HG02798 (cell line): ENCODE data around the gene LMTK3.
"Not testable (repeated sequence)": the region's sequence is repeated elsewhere in the genome, so short reads cannot be mapped to it uniquely, and the experiment has no call there.

Source experiments
- ATAC-seq: cut with Tn5 transposase; IDR thresholded peaks from one replicate; pipeline ENCODE4 v1.9.1; 2021; ENCODE audit warnings: mild to moderate bottlenecking; ENCODE audit not compliant: unreplicated experiment, poor library complexity

LMTK3 gene

DNA sequence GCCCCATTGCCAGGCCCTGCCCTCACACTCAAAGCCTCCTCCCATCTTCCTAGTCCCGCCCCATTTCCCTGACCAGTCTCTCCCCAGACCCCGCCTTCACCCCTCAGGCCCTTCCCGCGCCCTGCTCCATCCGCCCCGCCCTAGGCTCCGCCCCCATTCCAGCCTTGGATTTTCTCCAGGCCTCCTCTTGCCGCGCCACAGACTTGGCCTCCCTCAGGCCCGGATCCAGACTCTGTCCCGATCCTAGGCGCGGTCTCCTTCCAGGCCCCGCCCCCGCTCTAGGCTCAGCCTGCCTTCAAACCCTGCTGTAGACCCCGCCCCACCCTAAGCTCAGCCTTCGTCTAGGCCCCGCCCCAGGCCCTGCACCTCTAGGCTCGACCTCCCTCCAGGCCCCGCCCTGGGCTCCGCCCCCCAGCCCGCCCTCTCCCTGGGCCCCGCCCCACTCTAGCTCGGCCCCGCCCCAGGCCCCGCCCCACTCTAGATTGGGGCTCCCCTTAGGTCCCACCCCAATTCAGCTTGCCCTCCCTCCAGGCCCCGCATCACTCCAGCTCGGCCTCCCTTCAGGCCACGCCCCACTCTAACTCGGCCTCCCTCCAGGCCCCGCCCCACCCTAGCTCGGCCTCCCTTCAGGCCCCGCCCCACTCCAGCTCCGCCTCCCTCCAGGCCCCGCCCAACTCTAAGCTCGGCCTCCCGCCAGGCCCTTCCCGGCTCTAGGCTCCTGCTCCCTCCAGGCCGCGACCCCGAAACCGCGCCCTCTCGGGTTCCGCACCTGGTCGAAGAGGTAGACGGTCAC is 18.5 kb downstream of the LMTK3 start:
- peak; percentile 58 for ATAC-seq

DNA sequence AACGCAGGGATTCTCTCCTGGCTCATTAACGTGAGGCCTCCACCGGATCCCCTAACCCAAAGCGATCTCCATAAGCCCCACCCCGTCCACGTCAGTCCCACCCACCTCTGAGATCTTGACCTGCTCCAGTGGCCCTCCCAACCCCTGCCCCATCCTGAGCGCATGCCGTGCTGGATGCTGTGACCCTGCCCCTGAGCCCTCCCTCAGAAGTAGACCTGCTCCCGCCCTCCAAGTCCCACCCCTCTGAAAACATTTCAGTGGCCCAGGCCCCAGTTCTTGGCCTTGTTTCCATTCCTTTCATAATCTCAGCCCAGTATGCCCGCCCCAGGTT is 19.9 kb downstream of the LMTK3 start:
- no peak for ATAC-seq

DNA sequence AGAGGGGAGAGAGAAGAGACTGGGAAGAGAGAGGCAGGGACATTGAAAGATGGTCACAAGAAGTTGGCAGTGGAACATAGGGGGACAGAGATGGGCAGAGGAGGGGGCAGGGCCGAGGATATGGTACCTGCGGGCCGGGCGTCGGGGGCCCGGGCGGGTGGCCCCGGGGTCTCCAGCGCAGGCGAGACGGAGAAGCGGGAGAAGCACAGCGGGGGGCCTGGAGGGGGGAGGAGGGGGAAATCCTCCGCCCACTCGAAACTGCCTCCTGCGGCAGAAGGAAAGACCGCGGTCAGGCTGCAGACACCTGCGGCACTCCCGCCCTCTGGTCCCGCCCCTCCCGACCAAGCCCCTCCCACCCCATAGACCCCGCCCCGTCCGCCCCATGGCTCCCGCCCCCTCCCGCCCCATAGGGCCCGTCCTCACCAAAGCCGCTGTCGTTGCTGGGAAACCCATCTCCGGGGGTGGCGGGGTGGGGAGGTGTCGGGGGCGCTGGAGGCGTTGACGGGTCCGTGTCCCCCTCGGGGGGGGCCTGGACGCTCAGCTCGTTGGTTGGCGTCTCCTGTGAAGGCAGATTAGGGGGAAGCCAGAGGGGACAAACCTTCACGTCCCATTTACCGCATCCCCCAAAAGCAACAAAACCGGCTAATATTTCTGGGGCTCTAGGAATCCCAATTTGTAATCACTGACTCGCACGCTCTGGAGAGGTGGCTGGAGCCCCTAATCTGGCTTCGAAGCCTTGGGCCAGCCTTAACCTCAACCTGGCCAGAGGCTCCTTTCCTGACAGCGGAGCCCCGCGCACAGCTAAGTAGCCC is 20.4 kb downstream of the LMTK3 start:
- no peak for ATAC-seq

DNA sequence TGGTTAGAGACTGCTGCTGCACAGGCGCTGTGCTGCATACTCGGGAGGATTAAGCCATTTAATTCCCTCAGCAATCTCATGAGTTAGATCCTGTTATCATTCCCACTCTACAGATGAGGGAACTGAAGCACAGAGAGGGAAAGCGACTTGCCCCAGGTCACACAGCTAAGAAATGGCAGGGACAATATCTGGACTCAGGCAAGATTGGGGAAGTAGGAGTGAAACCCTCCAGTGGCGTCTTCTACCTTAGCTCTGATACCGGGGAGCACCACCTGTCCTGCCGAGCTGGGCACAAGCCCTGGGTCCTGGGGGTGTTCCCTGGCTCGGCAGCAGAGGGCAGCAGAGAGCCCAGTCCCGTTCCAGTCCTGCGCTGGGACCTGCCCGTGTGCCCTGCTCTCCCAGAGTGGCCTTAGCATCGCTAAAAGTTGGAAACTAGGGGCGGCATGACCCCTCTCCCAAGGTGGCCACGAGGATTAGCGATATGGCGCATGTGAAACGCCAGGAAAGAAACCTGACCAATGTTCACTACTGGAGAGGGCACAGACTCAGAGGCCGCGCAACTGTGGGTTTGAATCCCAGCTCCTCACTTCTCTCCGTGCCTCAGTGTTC is 21.9 kb downstream of the LMTK3 start:
- ATAC-seq = peak; percentile 44

DNA sequence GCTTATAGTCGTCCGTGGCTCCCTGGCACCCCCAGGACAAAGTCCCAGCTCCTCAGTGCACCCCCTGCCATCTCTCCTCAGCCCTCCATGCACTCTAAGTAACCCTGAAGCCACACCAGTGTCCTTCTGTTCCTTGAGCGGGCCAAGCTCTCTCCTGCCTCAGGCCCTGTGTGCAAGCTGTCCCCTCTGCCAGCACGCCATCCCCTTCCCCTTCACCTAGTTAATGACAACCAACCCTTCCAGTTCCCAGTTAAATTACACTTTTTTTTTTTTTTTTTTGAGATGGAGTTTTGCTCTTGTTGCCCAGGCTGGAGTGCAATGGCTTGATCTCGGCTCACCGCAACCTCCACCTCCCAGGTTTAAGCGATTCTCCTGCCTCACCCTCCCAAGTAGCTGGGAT is 23.2 kb downstream of the LMTK3 start:
- ATAC-seq = not testable (repeated sequence)

DNA sequence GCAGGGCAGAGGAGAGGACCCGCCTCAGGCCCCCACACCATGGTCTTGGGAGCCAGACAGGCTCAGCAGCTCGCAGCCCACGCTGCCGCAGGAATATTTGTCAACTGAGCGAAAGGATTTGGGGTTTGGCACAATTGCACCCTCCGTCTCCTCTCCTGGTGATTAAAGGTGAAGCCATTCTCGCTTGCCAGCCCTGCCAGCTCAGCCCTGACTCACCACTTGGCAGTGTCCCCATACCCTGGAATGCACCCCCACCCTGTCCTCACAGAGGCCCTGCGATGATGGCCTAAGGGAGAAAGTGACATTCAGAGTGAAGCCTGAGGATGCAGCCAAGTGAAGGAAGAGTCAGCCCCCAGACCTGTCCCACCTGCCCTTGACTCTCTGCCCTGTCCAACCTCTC is 23.7 kb downstream of the LMTK3 start:
- ATAC-seq = no peak

DNA sequence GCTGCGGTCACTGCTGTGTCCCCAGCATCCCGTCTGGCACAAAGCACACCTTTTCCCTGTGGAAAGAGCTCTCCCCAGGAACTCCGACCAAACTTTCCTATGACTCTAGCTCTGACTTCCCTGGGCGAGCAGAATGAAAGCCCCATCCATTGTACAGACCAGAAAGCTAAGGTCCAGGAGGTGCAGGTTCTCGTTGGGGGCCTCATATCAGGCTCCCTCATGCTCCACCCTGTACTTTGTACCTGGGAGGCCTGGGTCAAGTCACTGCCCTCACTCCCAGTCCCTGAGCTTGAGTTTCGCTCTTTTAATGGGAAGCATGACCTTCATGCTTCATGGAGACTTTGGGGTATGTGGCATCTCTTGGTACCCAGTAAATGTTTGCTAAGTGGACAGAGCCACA is 24.1 kb downstream of the LMTK3 start:
- no peak for ATAC-seq

DNA sequence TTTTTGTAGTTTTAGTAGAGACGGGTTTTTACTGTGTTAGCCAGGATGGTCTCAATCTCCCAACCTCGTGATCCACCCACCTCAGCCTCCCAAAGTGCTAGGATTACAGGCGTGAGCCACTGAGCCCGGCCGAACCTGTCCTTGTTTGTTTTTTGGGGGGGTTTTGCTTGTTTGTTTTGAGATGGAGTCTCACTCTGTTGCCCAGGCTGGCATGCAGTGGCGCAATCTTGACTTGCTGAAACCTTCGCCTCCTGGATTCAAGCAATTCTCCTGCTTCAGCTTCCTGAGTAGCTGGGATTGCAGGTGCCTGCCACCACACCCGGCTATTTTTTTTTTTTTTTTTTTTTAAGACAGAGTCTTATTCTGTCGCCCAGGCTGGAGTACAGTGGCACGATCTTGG is 24.9 kb downstream of the LMTK3 start:
- not testable (repeated sequence) for ATAC-seq

DNA sequence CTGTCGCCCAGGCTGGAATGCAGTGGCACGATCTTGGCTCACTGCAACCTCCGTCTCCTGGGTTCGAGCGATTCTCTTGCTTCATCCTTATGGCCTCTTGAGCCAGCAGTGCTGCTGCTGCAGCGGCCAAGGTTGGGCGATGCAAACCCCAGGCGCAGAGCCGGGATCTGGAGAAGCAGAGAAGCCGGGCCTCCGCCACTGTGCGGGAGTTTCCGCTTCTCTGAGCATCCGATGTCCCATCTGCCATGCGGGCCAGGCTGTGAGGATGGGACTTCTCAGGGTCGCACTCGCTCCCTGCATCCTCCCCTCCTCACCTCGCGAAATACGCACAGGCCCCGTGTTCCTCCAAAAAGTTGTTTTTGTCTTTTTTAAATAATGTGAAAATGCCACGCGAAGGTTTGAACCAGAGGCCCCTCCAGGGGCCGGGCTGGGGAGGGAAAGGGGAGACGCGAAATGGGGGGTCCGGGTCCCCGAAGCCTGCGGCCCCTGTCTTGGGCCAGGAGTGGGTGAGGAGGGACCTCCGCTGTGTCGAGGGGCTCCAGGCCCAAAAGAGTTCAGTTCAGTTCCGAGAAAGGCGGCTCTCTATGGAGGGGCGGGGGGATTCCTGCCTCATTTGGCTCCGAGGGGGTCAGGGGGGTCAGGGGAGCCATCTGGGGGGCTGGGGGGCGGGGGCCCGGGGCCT is 26.6 kb downstream of the LMTK3 start:
- no peak for ATAC-seq

DNA sequence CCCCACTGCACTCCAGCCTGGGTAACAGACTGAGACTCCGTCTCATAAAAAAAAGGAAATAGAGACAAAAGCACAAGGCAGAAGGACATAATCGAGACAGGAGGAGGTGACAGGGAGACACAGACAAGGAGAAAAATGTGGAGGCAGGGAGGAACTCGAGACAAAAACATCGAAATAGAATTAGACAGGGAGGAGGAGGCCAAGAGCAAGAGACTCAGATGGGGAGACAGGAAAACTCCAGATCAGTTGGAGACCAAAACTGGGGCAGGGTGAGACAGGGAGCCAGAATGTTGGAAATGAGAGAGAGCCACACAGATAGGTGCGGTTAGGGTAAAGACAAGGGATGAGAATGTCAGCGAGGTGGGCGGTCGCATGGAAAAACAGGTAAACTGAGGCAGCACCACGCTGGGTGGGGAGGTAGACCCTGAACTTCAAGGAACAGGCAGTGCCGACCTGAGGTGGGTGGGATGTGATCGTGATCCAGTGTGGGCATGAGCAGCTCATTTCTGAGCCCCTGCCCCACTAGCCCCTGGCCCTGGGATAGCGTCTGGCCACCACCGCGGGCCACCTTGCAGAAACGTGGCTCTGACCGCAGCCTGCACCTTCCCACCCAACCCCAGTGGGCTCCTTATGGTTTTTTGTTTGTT is 27.3 kb downstream of the LMTK3 start:
- no peak for ATAC-seq

DNA sequence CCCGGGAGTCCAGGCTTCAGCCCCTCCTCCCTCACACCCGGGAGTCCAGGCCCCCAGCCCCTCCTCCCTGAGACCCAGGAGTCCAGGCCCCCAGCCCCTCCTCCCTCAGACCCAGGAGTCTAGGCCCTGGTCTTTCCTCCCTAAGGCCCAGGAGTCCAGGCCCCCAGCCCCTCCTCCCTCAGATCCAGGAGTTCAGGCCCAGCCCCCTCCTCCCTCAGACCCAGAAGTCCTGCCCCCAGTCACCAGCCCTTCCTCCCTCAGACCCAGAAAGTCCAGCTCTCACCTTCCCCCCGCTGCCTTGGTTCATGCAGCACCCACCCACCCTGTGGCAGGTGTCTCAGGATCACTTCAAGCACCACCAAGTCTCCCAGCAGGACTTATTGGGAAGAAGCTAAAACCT is 28.3 kb downstream of the LMTK3 start:
- no peak for ATAC-seq

DNA sequence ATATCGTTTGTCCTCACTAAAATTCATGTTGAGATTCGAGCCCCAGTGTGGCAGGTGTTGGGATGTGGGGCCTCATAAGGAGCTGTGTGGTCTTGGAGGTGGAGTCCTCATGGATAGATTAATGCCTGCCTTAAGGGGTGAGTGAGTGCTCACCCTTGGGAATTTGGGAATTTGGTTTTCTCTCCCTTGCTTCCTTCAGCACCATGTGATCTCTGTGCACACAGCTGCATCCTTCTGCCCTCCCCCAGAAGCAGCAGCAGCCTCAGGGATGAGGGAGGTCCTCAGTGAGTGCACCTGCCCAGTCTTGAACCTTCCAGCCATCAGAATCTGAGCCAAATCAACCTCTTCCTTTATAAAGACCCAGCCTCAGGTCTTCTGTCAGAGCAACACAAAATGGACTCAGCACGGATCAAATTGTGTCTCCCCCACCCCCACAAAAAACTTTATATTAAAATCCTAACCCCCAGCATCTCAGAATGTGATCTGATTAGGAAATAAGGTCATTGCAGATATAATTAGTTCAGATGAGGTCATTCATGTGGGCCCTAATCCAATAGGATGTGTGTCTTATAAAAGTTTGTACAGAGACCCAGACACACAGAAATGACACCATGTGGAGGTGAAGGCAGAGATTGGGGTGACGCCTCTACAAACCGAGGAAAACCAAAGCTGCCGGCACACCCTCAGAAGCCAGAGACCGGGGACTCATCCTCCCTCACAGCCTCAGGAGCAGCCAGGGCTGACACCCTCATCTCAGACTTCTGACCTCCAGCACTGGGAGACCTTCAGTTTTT is 29.6 kb downstream of the LMTK3 start:
- no peak for ATAC-seq

DNA sequence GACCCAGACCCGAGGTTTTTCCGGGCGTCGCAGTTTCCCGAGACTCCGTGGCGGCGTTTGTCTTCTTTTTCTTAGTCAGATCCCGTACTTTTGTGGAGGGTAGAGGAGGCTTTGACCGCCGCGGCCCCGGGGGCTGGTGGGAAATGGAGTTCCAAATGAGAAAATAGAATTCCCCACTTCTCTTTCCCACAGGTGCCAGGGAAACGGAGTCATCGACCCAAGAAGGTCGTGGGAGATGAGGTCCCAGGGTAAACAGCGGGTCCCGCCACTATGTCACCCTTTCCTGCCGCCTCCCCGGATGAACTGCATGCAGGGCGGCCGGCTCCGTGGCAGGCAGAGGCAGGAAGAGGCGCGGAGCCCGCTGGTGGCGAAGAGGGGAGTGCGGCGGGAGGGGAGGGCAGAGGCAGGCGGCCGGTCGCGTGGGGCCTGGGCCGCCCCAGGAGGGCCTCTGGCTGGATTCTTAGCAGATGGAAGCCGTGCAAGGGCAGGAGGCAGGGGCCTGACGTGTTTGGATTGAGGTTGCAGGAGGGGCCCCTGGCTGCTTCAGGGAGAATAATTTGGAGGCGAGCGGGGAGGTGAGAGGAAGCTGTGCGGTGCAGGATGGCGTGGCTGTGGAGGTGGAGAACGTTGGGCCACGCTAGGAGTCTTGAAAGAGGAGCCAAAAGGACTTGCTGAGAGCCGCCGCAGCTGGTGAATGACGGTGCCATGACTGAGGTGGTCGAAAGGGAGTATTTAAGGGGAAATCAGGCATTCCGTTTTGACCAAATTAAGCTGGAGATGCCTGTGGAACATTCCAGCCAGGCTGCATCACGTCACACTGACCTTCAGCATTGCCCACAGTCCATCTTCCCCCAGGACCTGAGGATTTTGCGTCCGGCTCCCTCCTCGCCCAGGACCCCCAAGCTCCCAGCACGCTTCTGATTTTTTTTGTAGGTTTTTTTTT is 30.8 kb downstream of the LMTK3 start:
- ATAC-seq = no peak

DNA sequence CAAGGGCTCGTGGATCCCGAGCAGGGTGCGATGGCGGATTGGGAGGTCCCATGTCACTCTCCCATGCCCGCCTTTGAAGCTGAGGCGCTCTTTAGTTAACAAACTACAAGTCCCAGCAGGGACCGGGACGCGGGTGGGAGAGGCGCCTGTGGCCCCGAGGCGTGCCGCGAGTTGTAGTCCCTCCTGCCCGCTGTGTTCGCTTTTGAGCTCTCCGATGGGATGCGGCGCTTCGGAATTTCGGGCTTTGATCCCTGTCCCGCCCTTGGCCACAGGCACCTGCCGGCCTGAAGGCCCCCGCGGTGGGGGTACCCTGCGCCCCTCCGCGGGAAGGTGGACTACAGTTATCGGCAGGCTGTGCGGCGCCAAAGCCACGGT is 31.5 kb downstream of the LMTK3 start:
- ATAC-seq = no peak

DNA sequence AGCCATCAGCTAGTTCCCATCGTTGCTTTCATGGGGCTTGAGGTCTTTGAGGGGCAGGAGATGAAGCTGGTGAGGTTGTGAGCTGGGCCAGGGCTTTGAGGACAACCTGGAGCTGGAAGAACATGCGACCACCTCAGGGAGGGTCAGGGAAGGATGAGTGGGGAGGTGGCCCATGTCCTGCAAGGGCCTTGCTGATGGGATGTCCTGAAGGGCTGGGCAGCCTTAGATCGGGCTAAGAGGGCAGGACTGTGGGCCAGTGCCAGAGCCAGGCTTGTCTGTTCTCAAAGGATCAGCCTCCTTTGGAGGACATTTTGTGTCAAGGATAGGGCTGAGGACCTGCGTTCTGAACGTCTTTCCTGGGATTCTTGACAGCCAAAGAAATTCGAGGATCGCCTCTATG is 31.9 kb downstream of the LMTK3 start:
- ATAC-seq = no peak

DNA sequence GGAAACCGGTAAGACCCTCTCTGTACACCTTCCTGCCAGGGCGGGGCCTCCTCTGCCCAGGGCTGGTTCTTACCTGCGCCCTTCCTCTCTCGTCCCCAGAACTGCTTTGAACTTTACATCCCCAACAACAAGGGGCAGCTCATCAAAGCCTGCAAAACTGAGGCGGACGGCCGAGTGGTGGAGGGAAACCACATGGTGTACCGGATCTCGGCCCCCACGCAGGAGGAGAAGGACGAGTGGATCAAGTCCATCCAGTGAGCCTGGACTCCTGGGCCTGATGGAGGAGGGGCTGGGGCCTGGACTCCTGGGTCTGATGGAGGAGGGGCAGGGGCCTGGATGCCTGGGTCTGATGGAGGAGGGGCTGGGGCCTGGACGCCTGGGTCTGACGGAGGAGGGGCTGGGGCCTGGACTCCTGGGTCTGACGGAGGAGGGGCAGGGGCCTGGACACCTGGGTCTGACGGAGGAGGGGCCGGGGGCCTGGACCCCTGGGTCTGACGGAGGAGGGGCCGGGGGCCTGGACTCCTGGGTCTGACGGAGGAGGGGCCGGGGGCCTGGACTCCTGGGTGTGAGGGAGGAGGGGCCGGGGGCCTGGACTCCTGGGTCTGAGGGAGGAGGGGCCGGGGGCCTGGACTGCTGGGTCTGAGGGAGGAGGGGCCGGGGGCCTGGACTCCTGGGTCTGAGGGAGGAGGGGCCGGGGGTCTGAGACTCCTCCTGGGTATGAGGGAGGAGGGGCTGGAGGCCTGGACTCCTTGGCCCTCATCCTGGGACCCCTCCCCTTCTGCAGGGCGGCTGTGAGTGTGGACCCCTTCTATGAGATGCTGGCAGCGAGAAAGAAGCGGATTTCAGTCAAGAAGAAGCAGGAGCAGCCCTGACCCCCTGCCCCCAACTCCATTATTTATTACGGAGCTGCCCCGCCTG is 33.0 kb downstream of the LMTK3 start:
- ATAC-seq = no peak

DNA sequence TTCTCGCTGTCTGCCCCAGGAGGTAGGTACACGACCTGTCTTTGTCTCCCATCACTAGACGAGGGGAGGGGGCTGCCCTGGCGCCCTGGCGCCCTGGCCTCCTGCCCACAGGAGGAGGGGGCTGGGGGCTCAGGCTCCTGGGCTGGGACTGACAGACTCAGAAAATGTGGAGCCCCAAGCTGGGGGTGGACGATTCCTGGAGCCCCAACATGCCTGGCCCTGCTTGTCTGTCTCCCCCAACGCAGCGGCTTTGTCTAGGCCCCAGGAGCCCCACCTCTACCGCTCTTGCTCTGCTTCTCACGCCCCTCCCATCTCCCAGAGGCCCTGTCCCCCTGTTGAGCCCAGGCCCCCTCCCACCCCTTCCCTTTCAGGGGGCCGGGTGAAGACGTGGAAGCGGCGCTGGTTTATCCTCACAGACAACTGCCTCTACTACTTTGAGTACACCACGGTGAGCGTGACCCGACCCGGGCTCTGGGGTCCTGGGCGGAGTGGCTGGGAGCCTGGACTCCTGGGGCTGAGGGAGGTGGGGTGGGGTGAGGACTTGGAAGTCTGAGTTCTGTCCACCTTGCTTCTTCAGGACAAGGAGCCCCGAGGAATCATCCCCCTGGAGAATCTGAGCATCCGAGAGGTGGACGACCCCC is 33.8 kb downstream of the LMTK3 start:
- ATAC-seq = no peak
